ENCODE data around the gene ACTN1. TPM values are rescaled to one million over a fixed set of nuclear protein-coding genes. Genes with fewer than 3 reads are reported as not detected.

Gene ACTN1
- polyA plus RNA-seq, 1 experiment, result 1,184 TPM

DNA sequence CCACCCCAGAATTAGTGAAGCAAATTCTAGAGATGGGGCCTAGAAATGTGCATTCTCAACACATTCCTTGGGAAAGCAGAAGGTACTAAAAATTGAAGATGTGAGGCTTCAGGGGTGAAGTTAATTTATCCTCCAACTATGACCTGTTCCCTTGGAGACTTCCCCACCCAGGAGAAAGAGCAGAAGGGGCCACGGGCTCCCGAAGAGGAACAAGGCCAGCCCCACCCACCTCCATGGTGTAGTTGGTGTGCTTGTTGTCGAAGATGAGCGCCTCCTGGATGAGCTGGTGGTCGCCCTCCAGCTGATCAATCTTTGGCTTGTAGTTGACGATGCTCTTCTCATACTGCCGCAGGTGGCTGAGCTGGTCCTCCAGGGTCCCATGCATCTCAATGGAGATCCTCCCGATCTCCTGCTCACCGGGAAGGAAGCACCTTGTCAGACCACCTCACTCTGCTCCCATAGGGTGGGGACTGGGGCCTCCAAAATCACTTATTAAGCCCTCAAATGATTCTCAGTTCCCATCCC is 98.5 kb downstream of the ACTN1 start:
- DNase-seq (ENCODE audit: low read depth), result no peak
- POLR2A ChIA-PET, result no interaction called here
- Histone ChIP-seq H3K27me3 (ENCODE audit: control insufficient read depth, insufficient read depth, low read length) (no peaks in the 10 kb centered on the region), H3K36me3 (ENCODE audit: control insufficient read depth, insufficient read depth, low read length) (peaks cover 66% of the 10 kb centered on the region), H3K4me3 (ENCODE audit: low read depth, low read length) (no peak overlapping the region)
- TF ChIP-seq, protein P1, sequence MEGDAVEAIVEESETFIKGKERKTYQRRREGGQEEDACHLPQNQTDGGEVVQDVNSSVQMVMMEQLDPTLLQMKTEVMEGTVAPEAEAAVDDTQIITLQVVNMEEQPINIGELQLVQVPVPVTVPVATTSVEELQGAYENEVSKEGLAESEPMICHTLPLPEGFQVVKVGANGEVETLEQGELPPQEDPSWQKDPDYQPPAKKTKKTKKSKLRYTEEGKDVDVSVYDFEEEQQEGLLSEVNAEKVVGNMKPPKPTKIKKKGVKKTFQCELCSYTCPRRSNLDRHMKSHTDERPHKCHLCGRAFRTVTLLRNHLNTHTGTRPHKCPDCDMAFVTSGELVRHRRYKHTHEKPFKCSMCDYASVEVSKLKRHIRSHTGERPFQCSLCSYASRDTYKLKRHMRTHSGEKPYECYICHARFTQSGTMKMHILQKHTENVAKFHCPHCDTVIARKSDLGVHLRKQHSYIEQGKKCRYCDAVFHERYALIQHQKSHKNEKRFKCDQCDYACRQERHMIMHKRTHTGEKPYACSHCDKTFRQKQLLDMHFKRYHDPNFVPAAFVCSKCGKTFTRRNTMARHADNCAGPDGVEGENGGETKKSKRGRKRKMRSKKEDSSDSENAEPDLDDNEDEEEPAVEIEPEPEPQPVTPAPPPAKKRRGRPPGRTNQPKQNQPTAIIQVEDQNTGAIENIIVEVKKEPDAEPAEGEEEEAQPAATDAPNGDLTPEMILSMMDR (IDR thresholded peaks at IDR 0.05; ENCODE audit: insufficient read depth, low read depth, low read length), result no peak
- CTCF ChIA-PET, result no interaction called here

DNA sequence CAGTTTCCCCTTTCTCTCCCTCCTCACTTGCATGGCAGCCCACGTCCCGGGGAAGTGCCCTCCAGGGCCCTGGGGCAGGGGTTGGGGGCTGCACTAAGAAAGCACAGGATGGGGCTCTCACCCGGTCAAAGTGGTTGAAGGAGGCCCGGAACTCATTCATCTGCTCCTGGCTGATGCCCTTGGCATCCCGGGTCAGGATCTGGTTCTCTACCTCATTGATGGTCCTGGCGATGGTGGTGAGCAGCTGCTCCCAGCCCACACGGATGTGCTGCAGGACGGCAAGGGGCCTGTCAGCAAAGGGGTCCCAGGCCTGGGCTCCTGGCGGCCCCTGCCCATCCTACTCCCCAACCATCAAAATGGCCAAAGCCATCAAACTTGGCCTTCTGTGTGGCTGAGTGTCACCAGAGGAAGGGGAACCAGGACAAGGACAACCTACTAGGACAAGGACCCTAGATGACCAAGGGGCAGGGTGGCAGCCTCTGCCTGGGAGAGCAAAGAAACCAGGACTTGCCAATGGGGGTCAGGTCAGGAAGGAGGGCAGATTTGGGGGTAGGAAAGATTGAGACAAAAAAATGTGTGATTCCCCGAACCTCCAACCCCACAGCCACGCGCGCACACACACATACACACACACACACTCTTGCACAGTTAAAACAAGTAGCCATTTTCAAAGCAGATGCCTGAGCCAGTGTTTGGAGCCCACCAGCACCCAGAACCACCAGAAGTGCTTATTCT is 99.1 kb downstream of the ACTN1 start:
- ChIA-PET POLR2A (no interaction called here), CTCF (no interaction called here)
- H3K27me3 ChIP-seq (ENCODE audit: control insufficient read depth, insufficient read depth, low read length), result no peaks in the 10 kb centered on the region
- H3K36me3 ChIP-seq (ENCODE audit: control insufficient read depth, insufficient read depth, low read length), result peaks cover 66% of the 10 kb centered on the region
- H3K4me3 ChIP-seq (ENCODE audit: low read depth, low read length), result no peak overlapping the region
- TF ChIP-seq, protein P1 (IDR thresholded peaks at IDR 0.05; ENCODE audit: insufficient read depth, low read depth, low read length), result no peak
- DNase-seq (ENCODE audit: low read depth), result no peak

DNA sequence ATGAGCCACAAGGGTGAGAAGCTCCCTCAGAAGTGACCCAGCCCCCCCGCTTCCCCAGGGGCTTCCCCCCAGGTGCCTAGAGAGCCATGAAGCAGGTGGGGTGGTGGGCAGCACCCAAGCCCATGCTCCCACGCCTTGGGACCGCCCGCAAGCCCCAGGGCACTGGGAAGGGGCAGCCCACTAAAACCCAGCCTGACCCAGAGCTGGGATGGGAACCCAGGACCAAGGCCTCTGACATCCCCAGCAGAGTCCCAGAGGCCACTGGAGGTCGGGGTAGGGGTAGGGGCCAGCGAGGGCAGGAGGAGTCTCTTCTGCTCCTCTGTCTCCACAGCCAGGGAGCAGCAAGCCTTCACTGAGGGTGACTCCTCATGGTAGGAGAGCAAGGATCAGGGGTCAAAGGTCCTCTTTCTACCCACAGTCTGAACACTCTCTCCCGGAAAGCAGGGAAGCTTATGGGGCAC is 99.8 kb downstream of the ACTN1 start:
- no peak for DNase-seq (ENCODE audit: low read depth)
- Histone ChIP-seq H3K4me3 (ENCODE audit: low read depth, low read length) (no peak overlapping the region), H3K27me3 (ENCODE audit: control insufficient read depth, insufficient read depth, low read length) (no peaks in the 10 kb centered on the region), H3K36me3 (ENCODE audit: control insufficient read depth, insufficient read depth, low read length) (peaks cover 71% of the 10 kb centered on the region)
- POLR2A ChIA-PET, result interaction anchor here (0.6 kb wide), 1 partner anchor 442 kb away, joined by 6 read pairs; no protein-coding TSS in a partner anchor
- CTCF ChIA-PET, result no interaction called here
- TF ChIP-seq, protein P1 (IDR thresholded peaks at IDR 0.05; ENCODE audit: insufficient read depth, low read depth, low read length), result no peak

DNA sequence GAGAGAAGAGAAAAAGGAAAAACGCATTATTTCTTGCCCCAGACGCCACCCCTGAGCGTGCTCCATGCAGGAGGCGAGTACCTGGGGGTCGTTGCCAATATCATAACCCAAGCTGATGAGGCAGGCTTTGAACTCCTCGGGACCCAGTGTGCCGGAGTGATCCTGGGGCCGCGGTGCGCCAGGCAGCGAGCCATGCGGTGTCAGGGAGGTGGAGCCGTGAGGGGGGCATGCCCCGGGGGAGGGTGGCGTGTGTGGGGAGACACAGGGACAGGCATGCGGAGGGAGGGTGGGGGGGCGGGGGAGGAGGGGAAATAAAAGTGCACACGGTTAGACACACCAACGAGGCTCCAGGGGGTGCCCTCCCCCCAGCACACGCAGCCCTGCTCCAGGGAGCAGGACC is 100.2 kb downstream of the ACTN1 start:
- TF ChIP-seq, protein P1 (IDR thresholded peaks at IDR 0.05; ENCODE audit: insufficient read depth, low read depth, low read length), result no peak
- POLR2A ChIA-PET, result interaction anchor here (0.6 kb wide), 1 partner anchor 442 kb away, joined by 6 read pairs; no protein-coding TSS in a partner anchor
- no peak for DNase-seq (ENCODE audit: low read depth)
- Histone ChIP-seq H3K4me3 (ENCODE audit: low read depth, low read length) (no peak overlapping the region), H3K36me3 (ENCODE audit: control insufficient read depth, insufficient read depth, low read length) (peaks cover 72% of the 10 kb centered on the region), H3K27me3 (ENCODE audit: control insufficient read depth, insufficient read depth, low read length) (no peaks in the 10 kb centered on the region)
- CTCF ChIA-PET, result no interaction called here

DNA sequence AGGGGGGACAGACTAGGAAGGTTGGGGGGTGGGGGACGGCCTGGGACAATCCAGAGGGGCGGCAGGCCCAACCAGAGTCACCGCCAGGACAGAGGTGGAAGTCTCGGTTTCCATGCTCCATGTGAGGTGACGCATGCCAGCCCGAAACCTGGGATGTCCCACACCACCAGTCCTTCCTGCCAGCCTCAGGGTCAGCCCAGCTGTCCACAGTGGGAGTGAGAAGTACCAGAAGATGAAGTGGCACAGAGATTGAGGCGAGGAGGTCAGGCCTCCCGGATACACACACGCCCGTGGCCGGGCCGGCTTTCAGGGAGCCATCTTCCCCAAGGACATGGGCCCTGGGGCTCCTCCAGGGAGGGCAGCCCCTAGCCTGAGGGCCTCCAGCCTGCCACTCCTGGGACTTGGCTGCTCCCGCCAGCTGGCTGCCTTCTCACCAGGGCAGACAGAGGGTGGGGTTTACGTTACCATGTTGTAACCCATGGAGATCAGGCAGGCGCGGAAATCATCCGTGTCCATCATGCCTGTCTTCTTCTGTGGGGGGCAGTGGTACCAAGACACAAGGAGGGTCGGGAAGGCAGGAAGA is 101.0 kb downstream of the ACTN1 start:
- DNase-seq (ENCODE audit: low read depth), result no peak
- TF ChIP-seq, protein P1 (IDR thresholded peaks at IDR 0.05; ENCODE audit: insufficient read depth, low read depth, low read length), result no peak
- no peaks in the 10 kb centered on the region for H3K27me3 ChIP-seq (ENCODE audit: control insufficient read depth, insufficient read depth, low read length)
- H3K36me3 ChIP-seq (ENCODE audit: control insufficient read depth, insufficient read depth, low read length), result peaks cover 70% of the 10 kb centered on the region
- ChIA-PET POLR2A (no interaction called here), CTCF (interaction anchor here (1.2 to 1.9 kb wide), 2 partner anchors 15 to 19 kb away, joined by 3 to 4 read pairs; no protein-coding TSS in a partner anchor)
- H3K4me3 ChIP-seq (ENCODE audit: low read depth, low read length), result no peak overlapping the region

All from BJ (cell line).